Right forelimb (tissue), 1 donor: ENCODE results near the gene HAVCR1.

Source experiments
- DNase-seq: peaks from one replicate; pipeline ENCODE4 v3.0.0-alpha.2; 2018

Gene HAVCR1

DNA sequence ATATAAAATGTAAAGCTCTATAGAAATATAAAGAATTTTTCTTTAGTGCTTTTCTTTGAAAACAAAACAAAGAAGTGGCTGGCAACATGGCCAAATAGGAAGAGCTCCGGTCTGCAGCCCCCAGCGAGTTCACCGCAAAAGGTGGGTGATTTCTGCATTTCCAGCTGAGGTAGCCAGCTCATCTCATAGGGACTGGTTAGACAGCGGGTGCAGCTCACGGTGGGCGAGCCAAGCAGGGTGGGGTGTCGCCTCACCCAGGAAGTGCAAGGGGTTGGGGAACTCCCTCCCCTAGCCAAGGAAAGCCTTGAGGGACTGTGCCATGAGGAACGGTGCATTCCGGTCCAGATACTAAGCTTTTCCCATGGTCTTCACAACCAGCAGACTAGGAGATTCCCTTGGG lies 74.9 kb downstream of the HAVCR1 start:
- DNase-seq = no peak

GRCh38 chr5:156981481-156981880 lies 77.4 kb downstream of the HAVCR1 start:
- no peak for DNase-seq
